K562 (cell line): ENCODE data around the gene F11R. TPM values are rescaled to one million over a fixed set of nuclear protein-coding genes. Genes with fewer than 3 reads are reported as not detected.

ENCODE experiments used
- E2F3 ChIP-seq: fragments of 250-450 bp; sonication (Bioruptor Pico); IDR thresholded peaks from 2 replicates; pipeline ENCODE4 v1.4.0; 2020; ENCODE audit warnings: mild to moderate bottlenecking
- E4F1 ChIP-seq: fragments of 250-450 bp; sonication (Bioruptor Pico); IDR thresholded peaks from 2 replicates; pipeline ENCODE4 v1.5.0; 2021; ENCODE audit warnings: mild to moderate bottlenecking, borderline replicate concordance
- EP300 ChIP-seq: IDR thresholded peaks from 2 replicates; pipeline ENCODE4 v1.6.1; 2012; ENCODE audit warnings: low read length, improper control_type of control experiment
- HIVEP1 ChIP-seq: fragments of 250-450 bp; sonication (Bioruptor Pico); IDR thresholded peaks from 2 replicates; pipeline ENCODE4 v1.4.0; 2020; ENCODE audit warnings: mild to moderate bottlenecking
- IRF1 ChIP-seq: sonication (generic); formaldehyde crosslinking; IDR thresholded peaks from 2 replicates; pipeline ENCODE4 v1.8.0; 2022; ENCODE audit warnings: missing genetic modification reagents, mild to moderate bottlenecking, borderline replicate concordance
- KAT7 ChIP-seq: sonication (generic); formaldehyde crosslinking; IDR thresholded peaks from 2 replicates; pipeline ENCODE4 v1.8.0; 2022; ENCODE audit warnings: missing genetic modification reagents, mild to moderate bottlenecking, borderline replicate concordance
- LARP7 ChIP-seq: fragments of 450-650 bp; IDR thresholded peaks from 2 replicates; pipeline ENCODE4 v1.6.1; 2016
- LCOR ChIP-seq: sonication (generic); formaldehyde crosslinking; IDR thresholded peaks from 2 replicates; pipeline ENCODE4 v1.8.0; 2022; ENCODE audit warnings: mild to moderate bottlenecking, missing genetic modification reagents
- POLR2A ChIP-seq: fragments of 450-650 bp; conservative IDR thresholded peaks from 2 replicates; pipeline ENCODE4 v1.6.1; 2016
- ZNF318 ChIP-seq, 2 experiments: fragments of 450-650 bp; IDR thresholded peaks; 2 replicates each; pipeline ENCODE4 v1.6.1; 2016; ENCODE audit warnings: mild to moderate bottlenecking in 2 of 2, borderline replicate concordance in 1 of 2, low read depth in 1 of 2, moderate library complexity in 1 of 2
- ZNF785 ChIP-seq: fragments of 250-450 bp; sonication (Bioruptor Pico); IDR thresholded peaks from 2 replicates; pipeline ENCODE4 v1.4.0; 2020; ENCODE audit warnings: mild to moderate bottlenecking
- polyA plus RNA-seq, 8 experiments: library from polyadenylated mRNA; depleted of rRNA in 4 of 8; stranded (reverse) in 5 of 8; unstranded in 3 of 8; fragments of >200 nt; fragmentation: Nextera tagmentation in 2 of 8; fragmentation: Illumina TruSeq in 1 of 8; extraction: Ambion mirVana in 2 of 8; extraction: Trizol in 1 of 8; gene quantifications; 2 replicates each; pipeline versions ENCODE4 v1.2.1 to v1.2.3, GENCODE V29; 2011 to 2014; ENCODE audit warnings: inconsistent platforms in 1 of 8, missing spikeins in 1 of 8
- total RNA-seq, 7 experiments: library from RNA; depleted of rRNA in 6 of 7; stranded (reverse); fragments of >200 nt in 6 of 7; fragmentation: Illumina TruSeq in 2 of 7; extraction: Trizol in 2 of 7; gene quantifications; 2 replicates each; pipeline versions ENCODE4 v1.2.1 to v1.2.3, GENCODE V29; 2011 to 2021; ENCODE audit warnings: low replicate concordance in 1 of 7
- TF ChIP-seq, protein P1 (sequence below): fragments of 200-800 bp; sonication (Bioruptor generic); IDR thresholded peaks from 2 replicates; pipeline ENCODE4 v1.6.1; 2017; ENCODE audit warnings: missing genetic modification characterization, missing compliant biosample characterization

The F11R gene
- total and polyA plus RNA-seq, 9 of the 15 experiments (the other 6 are each of a cell fraction or from before 2014, with no cell fraction given) = 27.4 to 187 (median 52.5) TPM

- peak in 1 of 2 experiments; percentile 77; a peak in 2 of 4 replicates for TF ChIP-seq ZNF318 (IDR thresholded peaks at IDR 0.05; ENCODE audit: borderline replicate concordance in 1 of 2, low read depth in 1 of 2)
- no peak for TF ChIP-seq ZNF785 (CRISPR knock-in tag)
- TF ChIP-seq POLR2A = no peak
- TF ChIP-seq, protein P1, sequence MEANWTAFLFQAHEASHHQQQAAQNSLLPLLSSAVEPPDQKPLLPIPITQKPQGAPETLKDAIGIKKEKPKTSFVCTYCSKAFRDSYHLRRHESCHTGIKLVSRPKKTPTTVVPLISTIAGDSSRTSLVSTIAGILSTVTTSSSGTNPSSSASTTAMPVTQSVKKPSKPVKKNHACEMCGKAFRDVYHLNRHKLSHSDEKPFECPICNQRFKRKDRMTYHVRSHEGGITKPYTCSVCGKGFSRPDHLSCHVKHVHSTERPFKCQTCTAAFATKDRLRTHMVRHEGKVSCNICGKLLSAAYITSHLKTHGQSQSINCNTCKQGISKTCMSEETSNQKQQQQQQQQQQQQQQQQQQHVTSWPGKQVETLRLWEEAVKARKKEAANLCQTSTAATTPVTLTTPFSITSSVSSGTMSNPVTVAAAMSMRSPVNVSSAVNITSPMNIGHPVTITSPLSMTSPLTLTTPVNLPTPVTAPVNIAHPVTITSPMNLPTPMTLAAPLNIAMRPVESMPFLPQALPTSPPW (CRISPR knock-in tag) = no peak; the same call in 1 of the 2 replicates
- TF ChIP-seq LCOR (CRISPR knock-in tag) = 0 out of 2 replicates have a peak, but pooled peaks have one; percentile 21
- no peak for TF ChIP-seq E4F1 (CRISPR knock-in tag)
- TF ChIP-seq E2F3 (CRISPR knock-in tag) = no peak
- peak; percentile 83; the same call in 1 of the 2 replicates for TF ChIP-seq KAT7
- no peak for TF ChIP-seq IRF1 (CRISPR knock-in tag)
- TF ChIP-seq HIVEP1 (CRISPR knock-in tag) = no peak
- peak; percentile 25; the same call in 1 of the 2 replicates for TF ChIP-seq EP300
- TF ChIP-seq LARP7 = no peak
These were observed 24.2 kb upstream of the F11R start (continued) for GRCh38 chr1:161044908-161045735.
